ENCODE data around the gene EYA4. TPM values are rescaled to one million over a fixed set of nuclear protein-coding genes. Genes with fewer than 3 reads are reported as not detected.

EYA4 gene, protein sequence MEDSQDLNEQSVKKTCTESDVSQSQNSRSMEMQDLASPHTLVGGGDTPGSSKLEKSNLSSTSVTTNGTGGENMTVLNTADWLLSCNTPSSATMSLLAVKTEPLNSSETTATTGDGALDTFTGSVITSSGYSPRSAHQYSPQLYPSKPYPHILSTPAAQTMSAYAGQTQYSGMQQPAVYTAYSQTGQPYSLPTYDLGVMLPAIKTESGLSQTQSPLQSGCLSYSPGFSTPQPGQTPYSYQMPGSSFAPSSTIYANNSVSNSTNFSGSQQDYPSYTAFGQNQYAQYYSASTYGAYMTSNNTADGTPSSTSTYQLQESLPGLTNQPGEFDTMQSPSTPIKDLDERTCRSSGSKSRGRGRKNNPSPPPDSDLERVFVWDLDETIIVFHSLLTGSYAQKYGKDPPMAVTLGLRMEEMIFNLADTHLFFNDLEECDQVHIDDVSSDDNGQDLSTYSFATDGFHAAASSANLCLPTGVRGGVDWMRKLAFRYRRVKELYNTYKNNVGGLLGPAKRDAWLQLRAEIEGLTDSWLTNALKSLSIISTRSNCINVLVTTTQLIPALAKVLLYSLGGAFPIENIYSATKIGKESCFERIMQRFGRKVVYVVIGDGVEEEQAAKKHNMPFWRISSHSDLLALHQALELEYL
- total RNA-seq (2022; extraction: Qiagen RNA extraction; ENCODE audit: low read depth) = 7.8 to 11.4 TPM (median 10.0 TPM) in 5 replicates

DNA sequence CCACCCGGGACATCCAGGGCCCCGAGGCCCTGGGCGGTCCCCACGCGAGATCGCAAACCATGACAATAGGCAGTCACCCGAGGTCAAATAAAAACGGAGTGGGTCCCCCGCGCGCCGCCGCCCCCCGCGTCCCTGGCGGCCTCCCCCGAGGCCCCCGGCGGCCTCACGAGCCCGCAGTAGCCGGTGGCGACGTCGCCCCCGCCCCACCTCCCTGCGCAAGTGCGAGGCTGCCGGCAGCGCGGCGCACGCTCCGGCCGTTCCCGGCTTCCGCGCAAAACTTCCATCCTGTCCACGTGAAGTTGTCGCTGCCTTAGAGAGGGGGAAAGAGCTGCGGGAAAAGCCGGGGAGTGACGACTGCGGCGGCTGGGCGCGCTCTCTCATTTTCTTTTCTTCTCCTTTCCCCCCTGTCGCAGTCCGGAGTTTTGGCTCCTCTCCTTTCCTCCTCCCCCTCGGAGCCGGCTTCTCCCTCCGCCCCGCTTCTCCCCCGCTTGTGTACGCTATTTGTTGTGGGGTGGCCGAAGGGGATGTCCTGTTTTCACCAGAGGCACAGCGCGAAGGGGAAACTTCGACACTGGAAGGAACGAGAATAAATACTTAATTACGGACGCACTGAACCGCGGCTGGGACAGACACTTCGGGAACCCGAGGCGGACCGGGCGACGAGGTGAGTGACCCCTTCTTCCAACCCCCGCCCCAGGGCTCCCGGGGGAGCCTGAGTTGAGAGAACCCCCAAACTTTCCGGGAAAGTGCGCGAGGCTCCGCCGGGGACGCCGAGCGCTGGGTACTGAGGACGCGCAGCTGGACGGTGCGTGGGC is at the start of gene EYA4:
Gene EYA4 (plus strand): TSS at position 272 of the 815 bp plus-strand sequence. CDS start 33,424 bp downstream, outside the sequence.

Measured in A549 treated with GW870086 at 1 μM for 4 hours (cell line).